ENCODE measurements around the gene S100A9. TPM values are rescaled to one million over a fixed set of nuclear protein-coding genes. Genes with fewer than 3 reads are reported as not detected.

S100A9 gene
- total RNA-seq, 2 donors from 2014 or later: not detected

DNA sequence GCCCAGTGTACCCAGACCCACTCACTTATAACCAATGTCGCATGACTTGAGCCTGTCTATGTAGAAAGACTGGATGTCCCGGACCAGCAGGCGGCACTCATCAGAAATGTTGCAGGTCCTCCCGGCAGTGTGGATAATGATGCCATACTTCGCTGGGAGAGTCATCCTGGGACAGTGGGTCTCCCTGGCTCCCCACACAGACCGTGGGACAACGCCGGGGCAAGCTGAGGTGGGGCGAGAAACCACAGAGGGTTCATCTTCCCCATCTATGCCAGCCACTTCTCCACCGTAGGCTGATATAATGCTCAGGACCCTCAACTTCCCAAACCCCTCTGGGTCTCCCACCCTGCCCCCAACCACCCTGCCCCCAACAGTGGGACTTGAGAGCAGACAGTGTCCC is 17.3 kb upstream of the S100A9 start:
- Mint-ChIP-seq H3K36me3 (ENCODE audit: low read depth) (no peaks in the 10 kb centered on the region), H3K4me1 (peaks cover 32% of the 10 kb centered on the region), H3K27ac (no peak overlapping the region), H3K27me3 (ENCODE audit: insufficient read depth) (peaks cover 5% of the 10 kb centered on the region), H3K9me3 (no peaks in the 10 kb centered on the region), H3K4me3 (no peak overlapping the region)
- Histone ChIP-seq H3K9me3 (ENCODE audit: control insufficient read depth, low read length) (no peaks in the 10 kb centered on the region), H3K4me3 (ENCODE audit: low read length) (no peak overlapping the region), H3K9ac (ENCODE audit: extremely low read depth, low read length, poor library complexity, severe bottlenecking) (no peak overlapping the region), H3K27ac (ENCODE audit: low read depth, low read length) (no peak overlapping the region), H3K27me3 (ENCODE audit: control insufficient read depth, insufficient read depth, low read length, poor library complexity, severe bottlenecking) (peaks cover 3% of the 10 kb centered on the region), H3K36me3 (ENCODE audit: control insufficient read depth, insufficient read depth, low read length) (no peaks in the 10 kb centered on the region), H3K4me1 (ENCODE audit: control insufficient read depth, insufficient read depth, low read length) (peaks cover 15% of the 10 kb centered on the region)
- no peak for TF ChIP-seq CTCF (conservative IDR thresholded peaks at IDR 0.05)
- 94 to 96% methylated on average over 8 to 10 of the region's 10 CpGs for WGBS, 2 experiments (ENCODE audit: insufficient coverage in 1 of 2, insufficient read length in 1 of 2)
- peak; percentile 25 for DNase-seq

- WGBS, 2 experiments (ENCODE audit: insufficient coverage in 1 of 2, insufficient read length in 1 of 2): 91 to 93% methylated on average over 3 to 4 of the region's 4 CpGs
- no peak for TF ChIP-seq CTCF (conservative IDR thresholded peaks at IDR 0.05)
- H3K27me3 Mint-ChIP-seq (ENCODE audit: insufficient read depth): peaks cover 8% of the 10 kb centered on the region
- peaks cover 32% of the 10 kb centered on the region for H3K4me1 Mint-ChIP-seq
- no peak overlapping the region for H3K27ac Mint-ChIP-seq
- Histone ChIP-seq H3K4me1 (ENCODE audit: control insufficient read depth, insufficient read depth, low read length) (peaks cover 15% of the 10 kb centered on the region), H3K9me3 (ENCODE audit: control insufficient read depth, low read length) (no peaks in the 10 kb centered on the region), H3K27me3 (ENCODE audit: control insufficient read depth, insufficient read depth, low read length, poor library complexity, severe bottlenecking) (peaks cover 3% of the 10 kb centered on the region), H3K9ac (ENCODE audit: extremely low read depth, low read length, poor library complexity, severe bottlenecking) (no peak overlapping the region), H3K4me3 (ENCODE audit: low read length) (no peak overlapping the region), H3K36me3 (ENCODE audit: control insufficient read depth, insufficient read depth, low read length) (no peaks in the 10 kb centered on the region), H3K27ac (ENCODE audit: low read depth, low read length) (no peak overlapping the region)
- DNase-seq: peak; percentile 20
- no peaks in the 10 kb centered on the region for H3K36me3 Mint-ChIP-seq (ENCODE audit: low read depth)
- H3K9me3 Mint-ChIP-seq: no peaks in the 10 kb centered on the region
- H3K4me3 Mint-ChIP-seq: no peak overlapping the region
Observed at GRCh38 chr1:153341431-153341934, 16.2 kb upstream of the S100A9 start.

GRCh38 chr1:153342178-153342577 is 15.5 kb upstream of the S100A9 start:
- no peak overlapping the region for H3K27ac ChIP-seq (ENCODE audit: low read depth, low read length)
- Mint-ChIP-seq H3K4me3 (no peak overlapping the region), H3K27me3 (ENCODE audit: insufficient read depth) (peaks cover 7% of the 10 kb centered on the region), H3K4me1 (peaks cover 32% of the 10 kb centered on the region), H3K36me3 (ENCODE audit: low read depth) (no peaks in the 10 kb centered on the region), H3K27ac (no peak overlapping the region), H3K9me3 (no peaks in the 10 kb centered on the region)
- DNase-seq: peak; percentile 35
- no peak for TF ChIP-seq CTCF (conservative IDR thresholded peaks at IDR 0.05)
- peaks cover 15% of the 10 kb centered on the region for H3K4me1 ChIP-seq (ENCODE audit: control insufficient read depth, insufficient read depth, low read length)
- H3K4me3 ChIP-seq (ENCODE audit: low read length): no peak overlapping the region
- no peak overlapping the region for H3K9ac ChIP-seq (ENCODE audit: extremely low read depth, low read length, poor library complexity, severe bottlenecking)
- peaks cover 3% of the 10 kb centered on the region for H3K27me3 ChIP-seq (ENCODE audit: control insufficient read depth, insufficient read depth, low read length, poor library complexity, severe bottlenecking)
- H3K36me3 ChIP-seq (ENCODE audit: control insufficient read depth, insufficient read depth, low read length): no peaks in the 10 kb centered on the region
- WGBS, 2 experiments (ENCODE audit: insufficient coverage in 1 of 2, insufficient read length in 1 of 2): 83 to 91% methylated on average over 3 of the region's 3 CpGs
- no peaks in the 10 kb centered on the region for H3K9me3 ChIP-seq (ENCODE audit: control insufficient read depth, low read length)

All from endodermal cell (in vitro differentiated cells).